ENCODE data around the gene MOGAT1.
"Not testable (repeated sequence)": the region's sequence is repeated elsewhere in the genome, so short reads cannot be mapped to it uniquely, and the experiment has no call there.

MOGAT1 gene

GRCh38 chr2:222745836-222746559, 74.5 kb downstream of the MOGAT1 start:
- DNase-seq, result no peak

- no peak for DNase-seq
Measured at GRCh38 chr2:222747526-222748160, 76.2 kb downstream of the MOGAT1 start.

- DNase-seq, result no peak
Measured at GRCh38 chr2:222750533-222750932, 79.1 kb downstream of the MOGAT1 start.

DNA sequence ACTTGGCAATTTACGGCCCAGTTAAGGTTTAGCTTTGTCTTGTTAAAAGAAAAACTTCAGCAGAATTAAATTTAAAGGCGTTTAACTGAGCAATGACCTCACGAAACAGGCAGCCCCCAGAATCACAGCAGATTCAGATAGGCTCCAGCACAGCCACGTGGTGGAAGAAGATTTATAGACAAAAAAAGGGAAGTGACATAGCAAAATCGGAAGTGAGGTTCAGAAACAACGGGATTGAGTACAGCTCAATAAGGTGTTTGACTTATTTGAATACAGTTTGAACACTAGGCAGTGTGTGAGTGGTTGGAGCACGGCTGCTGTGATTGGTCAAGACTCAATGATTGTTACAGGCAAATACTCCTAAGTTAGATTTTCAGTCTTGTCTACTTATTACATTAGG, 79.8 kb downstream of the MOGAT1 start:
- no peak for DNase-seq

GRCh38 chr2:222751821-222752719, 80.6 kb downstream of the MOGAT1 start:
- no peak for DNase-seq

DNA sequence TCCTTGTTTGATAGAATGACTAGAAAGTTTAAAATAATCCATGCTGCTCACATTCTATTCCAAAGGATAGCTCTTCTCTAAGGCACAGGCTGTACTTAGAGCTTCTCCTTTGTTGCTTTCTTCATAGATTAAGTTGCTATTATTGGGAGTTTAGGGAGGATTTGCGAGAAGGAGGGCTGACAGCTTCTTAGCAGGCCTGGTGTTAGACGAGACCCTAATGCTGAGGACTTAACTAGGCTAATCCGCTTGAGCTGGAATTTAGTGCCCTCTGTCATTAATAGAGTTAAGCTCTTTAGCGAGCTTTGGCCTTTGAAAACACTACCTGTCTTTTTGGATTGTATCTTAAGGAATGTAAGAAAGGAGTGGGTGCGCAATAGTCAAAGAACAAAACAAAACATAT, 81.3 kb downstream of the MOGAT1 start:
- no peak for DNase-seq

GRCh38 chr2:222753251-222753824, 81.9 kb downstream of the MOGAT1 start:
- no peak for DNase-seq

GRCh38 chr2:222754324-222754930, 83.0 kb downstream of the MOGAT1 start:
- no peak for DNase-seq

DNA sequence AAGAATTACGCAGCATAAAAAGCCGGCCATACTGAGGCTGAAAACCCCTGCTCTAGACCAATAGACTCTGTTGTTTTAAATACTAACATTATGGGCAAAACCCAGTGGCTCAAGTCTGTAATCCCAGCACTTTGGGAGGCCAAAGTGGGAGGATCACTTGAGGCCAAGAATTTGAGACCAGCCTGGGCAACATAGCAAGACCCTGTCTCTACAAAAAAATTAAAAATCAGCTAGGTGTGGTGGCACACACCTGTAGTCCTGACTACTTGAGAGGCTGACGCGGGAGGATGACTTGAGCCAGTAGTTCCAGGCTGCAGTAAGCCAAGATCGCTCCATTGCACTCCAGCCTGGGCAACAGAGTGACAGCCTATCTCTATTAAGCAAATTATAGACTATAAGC, 84.1 kb downstream of the MOGAT1 start:
- DNase-seq, result not testable (repeated sequence)

GRCh38 chr2:222756362-222756831, 84.9 kb downstream of the MOGAT1 start:
- DNase-seq, result no peak

DNA sequence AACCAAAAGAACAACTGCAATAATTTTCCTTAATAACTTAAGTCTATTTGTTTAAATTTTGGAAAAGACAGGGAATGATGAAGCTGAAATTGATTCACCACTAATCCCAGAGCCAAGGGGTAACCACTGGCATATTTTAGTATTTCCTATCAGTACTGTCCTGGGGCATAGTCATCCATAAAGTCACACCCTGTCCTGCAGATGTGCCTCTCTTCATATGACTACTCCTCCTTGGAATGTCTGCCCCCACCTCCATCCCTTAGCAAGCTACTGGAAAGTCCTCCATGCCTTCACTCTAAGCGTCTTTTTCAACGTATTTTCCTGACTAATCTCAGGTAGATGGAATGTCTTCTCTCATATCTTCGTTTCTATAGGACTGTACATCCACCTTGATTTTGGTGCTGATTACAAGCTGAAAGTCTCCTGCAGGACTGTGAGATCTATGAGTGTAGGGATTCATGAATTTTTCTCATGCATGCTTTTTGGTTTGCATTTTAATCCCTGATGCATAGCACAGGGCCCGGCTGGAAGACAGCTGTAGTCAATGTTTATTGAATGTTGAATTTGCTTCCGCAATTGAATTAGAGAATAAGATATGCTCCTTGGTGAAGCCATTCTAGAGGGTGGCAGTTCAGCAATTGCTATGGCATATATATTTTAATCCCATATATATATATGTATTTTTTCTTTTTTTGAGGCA, 85.6 kb downstream of the MOGAT1 start:
- DNase-seq, result no peak

All from activated gamma-delta T cell (primary cell).